ENCODE measurements around the gene TRHDE.

- no peak for TF ChIP-seq POLR2AphosphoS5 (IDR thresholded peaks at IDR 0.05; ENCODE audit: low read depth, low read length)
- no peak for TF ChIP-seq POLR2A (IDR thresholded peaks at IDR 0.05; ENCODE audit: low read depth, low read length)
- TF ChIP-seq TAF1 (IDR thresholded peaks at IDR 0.05; ENCODE audit: low read depth, low read length), result no peak
- TF ChIP-seq PAX5 (IDR thresholded peaks at IDR 0.05; ENCODE audit: insufficient read depth, low read length, severe bottlenecking), result no peak
- TF ChIP-seq SPI1 (IDR thresholded peaks at IDR 0.05; ENCODE audit: low read depth, low read length), result no peak
- no peak for TF ChIP-seq POU2F2 (IDR thresholded peaks at IDR 0.05; ENCODE audit: low read depth, low read length)
Measured at GRCh38 chr12:72631926-72632685, 359.9 kb downstream of the TRHDE start.
